Measurements from ENCODE around the gene RGS6. TPM values are rescaled to one million over a fixed set of nuclear protein-coding genes. Genes with fewer than 3 reads are reported as not detected.

The RGS6 gene
- total RNA-seq, 2 experiments from 2014 or later = not detected

DNA sequence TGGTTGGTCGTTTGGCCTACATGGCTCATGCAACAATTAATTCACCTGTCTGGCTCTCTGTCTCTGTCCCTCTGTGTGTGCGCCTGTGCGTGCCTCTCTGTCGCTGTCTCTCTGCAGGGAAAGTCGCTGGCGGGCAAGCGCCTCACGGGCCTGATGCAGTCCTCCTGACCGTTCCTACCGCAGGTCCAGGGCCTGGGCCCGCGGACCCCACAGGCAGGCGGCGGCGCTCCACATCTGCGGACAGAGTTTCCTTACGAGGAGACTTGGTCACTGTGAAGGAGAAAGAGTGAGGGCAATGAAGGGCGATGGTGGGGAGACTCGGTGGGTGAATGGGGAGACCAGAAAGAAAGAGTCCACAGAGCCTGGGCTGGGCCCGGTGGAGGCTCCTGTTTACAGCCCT, 630.1 kb downstream of the RGS6 start:
- ChIA-PET CTCF (no interaction called here), POLR2A (no interaction called here)
- TF ChIP-seq CTCF (IDR thresholded peaks at IDR 0.05) = no peak
- no peak for DNase-seq
- intact Hi-C loops (cut with DNase I, micrococcal nuclease) = no loop called here
- Histone ChIP-seq H3K27ac (ENCODE audit: low read depth in 1 of 2, low read length in 2 of 2) (no peak overlapping the region), H3K36me3 (ENCODE audit: insufficient read depth, low read length) (no peaks in the 10 kb centered on the region), H3K27me3 (ENCODE audit: control insufficient read depth in 1 of 2, insufficient read depth in 2 of 2, low read length in 2 of 2) (peaks cover 0 to 9% of the 10 kb centered on the region in 2 experiments), H3K9me3 (ENCODE audit: control insufficient read depth in 1 of 2, insufficient read depth in 1 of 2, low read length in 2 of 2) (peaks cover 0 to 7% of the 10 kb centered on the region in 2 experiments), H3K4me3 (ENCODE audit: low read length) (no peak overlapping the region), H3K4me1 (ENCODE audit: insufficient read depth, low read length) (no peaks in the 10 kb centered on the region)
- no peak overlapping the region for H3K27ac Mint-ChIP-seq
- H3K36me3 Mint-ChIP-seq (ENCODE audit: low read depth) = no peaks in the 10 kb centered on the region
- H3K4me1 Mint-ChIP-seq (ENCODE audit: low read depth) = no peaks in the 10 kb centered on the region
- H3K27me3 Mint-ChIP-seq = peaks cover 4% of the 10 kb centered on the region
- H3K4me3 Mint-ChIP-seq = no peak overlapping the region
- no peak for ATAC-seq (ENCODE audit: poor library complexity)
- H3K9me3 Mint-ChIP-seq = no peaks in the 10 kb centered on the region

DNA sequence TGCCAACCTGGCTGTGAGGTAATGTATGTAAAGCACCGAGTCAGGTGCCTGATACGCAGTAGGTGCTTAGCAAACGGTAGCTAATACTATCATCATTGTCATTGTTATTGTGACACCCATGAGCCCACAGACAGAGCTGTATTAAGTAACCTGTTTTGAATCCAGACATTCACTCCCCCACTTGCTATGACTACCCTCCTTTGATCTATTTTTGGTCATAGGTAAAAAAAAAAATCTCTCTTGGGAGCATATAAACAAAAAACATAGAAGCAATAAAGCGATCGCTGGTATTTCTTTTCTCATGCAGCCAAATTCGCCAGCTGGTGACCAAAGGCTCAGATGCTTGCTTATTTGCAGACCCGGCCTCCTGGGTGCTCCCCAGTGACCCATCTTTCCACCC, 631.4 kb downstream of the RGS6 start:
- Histone ChIP-seq H3K27ac (ENCODE audit: low read depth in 1 of 2, low read length in 2 of 2) (no peak overlapping the region), H3K27me3 (ENCODE audit: control insufficient read depth in 1 of 2, insufficient read depth in 2 of 2, low read length in 2 of 2) (peaks cover 0 to 4% of the 10 kb centered on the region in 2 experiments), H3K36me3 (ENCODE audit: insufficient read depth, low read length) (no peaks in the 10 kb centered on the region), H3K9me3 (ENCODE audit: control insufficient read depth in 1 of 2, insufficient read depth in 1 of 2, low read length in 2 of 2) (peaks cover 0 to 7% of the 10 kb centered on the region in 2 experiments), H3K4me1 (ENCODE audit: insufficient read depth, low read length) (no peaks in the 10 kb centered on the region), H3K4me3 (ENCODE audit: low read length) (no peak overlapping the region)
- DNase-seq (no peak), ATAC-seq (ENCODE audit: poor library complexity) (no peak)
- Mint-ChIP-seq H3K27me3 (no peaks in the 10 kb centered on the region), H3K9me3 (no peaks in the 10 kb centered on the region), H3K4me1 (ENCODE audit: low read depth) (no peaks in the 10 kb centered on the region), H3K4me3 (no peak overlapping the region), H3K36me3 (ENCODE audit: low read depth) (no peaks in the 10 kb centered on the region), H3K27ac (no peak overlapping the region)
- ChIA-PET POLR2A (no interaction called here), CTCF (no interaction called here)
- TF ChIP-seq CTCF (IDR thresholded peaks at IDR 0.05) = no peak
- intact Hi-C loops (cut with DNase I, micrococcal nuclease) = no loop called here

- CTCF ChIA-PET = no interaction called here
Observed at GRCh38 chr14:72565149-72565559, 632.9 kb downstream of the RGS6 start.

More at GRCh38 chr14:72565149-72565559, 632.9 kb downstream of the RGS6 start:
- Histone ChIP-seq H3K27ac (ENCODE audit: low read depth in 1 of 2, low read length in 2 of 2) (no peak overlapping the region), H3K4me3 (ENCODE audit: low read length) (no peak overlapping the region), H3K36me3 (ENCODE audit: insufficient read depth, low read length) (no peaks in the 10 kb centered on the region), H3K27me3 (ENCODE audit: control insufficient read depth in 1 of 2, insufficient read depth in 2 of 2, low read length in 2 of 2) (no peaks in the 10 kb centered on the region), H3K4me1 (ENCODE audit: insufficient read depth, low read length) (no peaks in the 10 kb centered on the region), H3K9me3 (ENCODE audit: control insufficient read depth in 1 of 2, insufficient read depth in 1 of 2, low read length in 2 of 2) (no peaks in the 10 kb centered on the region)
- Mint-ChIP-seq H3K4me1 (ENCODE audit: low read depth) (no peaks in the 10 kb centered on the region), H3K27me3 (no peaks in the 10 kb centered on the region), H3K4me3 (no peak overlapping the region), H3K27ac (no peak overlapping the region), H3K36me3 (ENCODE audit: low read depth) (no peaks in the 10 kb centered on the region), H3K9me3 (no peaks in the 10 kb centered on the region)
- ATAC-seq (ENCODE audit: poor library complexity) (no peak), DNase-seq (no peak)
- TF ChIP-seq CTCF (IDR thresholded peaks at IDR 0.05) = no peak
- POLR2A ChIA-PET = no interaction called here
- intact Hi-C loops (cut with DNase I, micrococcal nuclease) = no loop called here

Measured in CD4-positive, alpha-beta T cell (primary cell).